GOT3 (cell line): Measurements from ENCODE around the gene WDR45.
"Not testable (repeated sequence)": the region's sequence is repeated elsewhere in the genome, so short reads cannot be mapped to it uniquely, and the experiment has no call there.

Experiments used
- DNase-seq: peaks from one replicate; lab custom pipeline; 2025; ENCODE audit warnings: mixed read lengths; lab: John Stamatoyannopoulos, UW

WDR45 gene

GRCh38 chrX:49079489-49080428 lies at the start of gene WDR45:
WDR45 (minus strand) TSS chrX:49079887; CDS start chrX:49078095, 1,792 bp downstream.
- no peak for DNase-seq

- no peak for DNase-seq
Observed at GRCh38 chrX:49129427-49129826, 49.7 kb upstream of the WDR45 start.

GRCh38 chrX:49127742-49128258 lies 48.1 kb upstream of the WDR45 start:
- not testable (repeated sequence) for DNase-seq

- no peak for DNase-seq
Observed at GRCh38 chrX:49122499-49122898, 42.8 kb upstream of the WDR45 start.

- no peak for DNase-seq
Observed at GRCh38 chrX:49120091-49120490, 40.4 kb upstream of the WDR45 start.

- no peak for DNase-seq
Observed at GRCh38 chrX:49117581-49117980, 37.9 kb upstream of the WDR45 start.

GRCh38 chrX:49116716-49117115 lies 37.0 kb upstream of the WDR45 start:
- DNase-seq = no peak

GRCh38 chrX:49116076-49116475 lies 36.4 kb upstream of the WDR45 start:
- no peak for DNase-seq

GRCh38 chrX:49111791-49112190 lies 32.1 kb upstream of the WDR45 start:
- no peak for DNase-seq

GRCh38 chrX:49110417-49110816 lies 30.7 kb upstream of the WDR45 start:
- DNase-seq = no peak

- DNase-seq = no peak
Observed at GRCh38 chrX:49108641-49109040, 29.0 kb upstream of the WDR45 start.

- DNase-seq = no peak
Observed at GRCh38 chrX:49106930-49107329, 27.2 kb upstream of the WDR45 start.

- DNase-seq = no peak
Observed at GRCh38 chrX:49106296-49106695, 26.6 kb upstream of the WDR45 start.

- no peak for DNase-seq
Observed at GRCh38 chrX:49103637-49104036, 23.9 kb upstream of the WDR45 start.

- no peak for DNase-seq
Observed at GRCh38 chrX:49102190-49102589, 22.5 kb upstream of the WDR45 start.

GRCh38 chrX:49101629-49101984 lies 21.9 kb upstream of the WDR45 start:
- no peak for DNase-seq

- DNase-seq = peak; percentile 74
Observed at GRCh38 chrX:49100704-49101628, 21.3 kb upstream of the WDR45 start.

- no peak for DNase-seq
Observed at GRCh38 chrX:49096419-49096818, 16.7 kb upstream of the WDR45 start.

GRCh38 chrX:49089553-49089952 lies 9.9 kb upstream of the WDR45 start:
- no peak for DNase-seq

GRCh38 chrX:49082271-49082871 lies 2.7 kb upstream of the WDR45 start:
- no peak for DNase-seq

GRCh38 chrX:49077941-49078340 lies 1.7 kb downstream of the WDR45 start:
- no peak for DNase-seq

- DNase-seq = no peak
Observed at GRCh38 chrX:49075347-49075746, 4.3 kb downstream of the WDR45 start.
